H1 (cell line): Measurements from ENCODE around the gene NIFK. TPM values are rescaled to one million over a fixed set of nuclear protein-coding genes. Genes with fewer than 3 reads are reported as not detected.

Source experiments
- CTCF ChIA-PET: fragments of 300-600 bp; sonication (Branson Sonifier 250); formaldehyde crosslinking; loops from one replicate; lab custom pipeline; 2021; ENCODE audit not compliant: partially characterized antibody; lab: Charles Lee
- POLR2A ChIA-PET: fragments of 300-600 bp; sonication (Branson Sonifier 250); formaldehyde crosslinking; loops from one replicate; lab custom pipeline; 2021; ENCODE audit warnings: inconsistent platforms; ENCODE audit not compliant: partially characterized antibody; lab: Charles Lee
- DNase-seq, 2 experiments: peaks; one replicate each; pipeline versions ENCODE4 v3.0.0 to v3.0.0-alpha.2; 2010 to 2022; ENCODE audit warnings: low spot score in 2 of 2, low read depth in 1 of 2, mixed read lengths in 1 of 2
- FAIRE-seq: peaks from 2 replicates; lab custom pipeline; 2011; peaks lifted over from hg19 to GRCh38; lab: Jason Lieb, UNC
- H2AFZ ChIP-seq: 2 replicates; pipeline ENCODE4 v1.8.1; 2012; ENCODE audit warnings: low read length, inconsistent platforms
- H2AK5ac ChIP-seq: 2 replicates; pipeline ENCODE4 v1.6.1; 2013; ENCODE audit warnings: low read depth, low read length
- H2BK120ac ChIP-seq: replicated peaks from 2 replicates; pipeline ENCODE3; 2013; ENCODE audit warnings: low read depth, low read length, inconsistent platforms
- H2BK12ac ChIP-seq: 2 replicates; pipeline ENCODE4 v1.6.1; 2013; ENCODE audit warnings: low read depth, low read length
- H2BK15ac ChIP-seq: 2 replicates; pipeline ENCODE4 v1.6.1; 2013; ENCODE audit warnings: low read length
- H2BK20ac ChIP-seq: 2 replicates; pipeline ENCODE4 v1.6.1; 2013; ENCODE audit warnings: low read length
- H2BK5ac ChIP-seq: 2 replicates; pipeline ENCODE4 v1.6.1; 2013; ENCODE audit warnings: low read depth, low read length
- H3K14ac ChIP-seq: 2 replicates; pipeline ENCODE4 v1.6.1; 2013; ENCODE audit warnings: inconsistent platforms; ENCODE audit not compliant: insufficient read length
- H3K18ac ChIP-seq: 2 replicates; pipeline ENCODE4 v1.6.1; 2013; ENCODE audit warnings: low read length; ENCODE audit errors: extremely low read depth
- H3K23ac ChIP-seq: 2 replicates; pipeline ENCODE4 v1.6.1; 2013; ENCODE audit warnings: inconsistent platforms; ENCODE audit not compliant: insufficient read length
- H3K23me2 ChIP-seq: 2 replicates; pipeline ENCODE4 v1.6.1; 2013; ENCODE audit warnings: low read depth, low read length
- H3K27ac ChIP-seq: 2 replicates; pipeline ENCODE4 v1.6.1; 2011; ENCODE audit warnings: low read depth, low read length, inconsistent platforms
- H3K27me3 ChIP-seq, 4 experiments: replicated peaks in 1 of 4; 1 replicate in 1 of 4; 2 replicates in 3 of 4; pipeline versions ENCODE4 v1.6.1 to v1.8.1; 2011 to 2013; ENCODE audit warnings: low read length in 3 of 4, mild to moderate bottlenecking in 3 of 4, inconsistent platforms in 2 of 4, mixed read lengths in 2 of 4, moderate library complexity in 1 of 4; ENCODE audit not compliant: control insufficient read depth in 3 of 4, insufficient read depth in 3 of 4; ENCODE audit errors: extremely low read depth in 1 of 4
- H3K36me3 ChIP-seq, 4 experiments: 2 replicates each; pipeline versions ENCODE4 v1.6.1 to v1.8.1; 2011 to 2013; ENCODE audit warnings: mild to moderate bottlenecking in 4 of 4, low read length in 3 of 4, moderate library complexity in 2 of 4, control low read depth in 1 of 4, inconsistent platforms in 1 of 4; ENCODE audit not compliant: insufficient read depth in 4 of 4, control insufficient read depth in 2 of 4
- H3K4ac ChIP-seq: replicated peaks from 2 replicates; pipeline ENCODE3; 2013; ENCODE audit warnings: low read length, low read depth, mixed read lengths, inconsistent platforms; ENCODE audit not compliant: insufficient read length
- H3K4me1 ChIP-seq, 4 experiments: replicated peaks in 1 of 4; 1 replicate in 1 of 4; 2 replicates in 3 of 4; pipeline versions ENCODE4 v1.6.1 to v1.8.1; 2011 to 2013; ENCODE audit warnings: low read length in 3 of 4, inconsistent platforms in 2 of 4, mixed read lengths in 1 of 4; ENCODE audit not compliant: insufficient read depth in 4 of 4, control insufficient read depth in 3 of 4
- H3K4me2 ChIP-seq, 2 experiments: 2 replicates each; pipeline versions ENCODE4 v1.6.1 to v1.8.1; 2011 to 2013; ENCODE audit warnings: low read depth in 2 of 2, low read length in 2 of 2, control low read depth in 1 of 2, inconsistent platforms in 1 of 2, mild to moderate bottlenecking in 1 of 2; ENCODE audit not compliant: insufficient read depth in 1 of 2
- H3K4me3 ChIP-seq, 4 experiments: fragments of 200-600, 300-600 bp in 1 of 4; sonication (generic), shearing (Covaris generic), sonication (Bioruptor Twin) in 1 of 4; 2 replicates each; pipeline versions ENCODE4 v1.5.1 to v1.8.1; 2011 to 2016; ENCODE audit warnings: low read length in 4 of 4, low read depth in 3 of 4, control low read depth in 2 of 4, inconsistent platforms in 2 of 4, mild to moderate bottlenecking in 2 of 4, mixed read lengths in 1 of 4, moderate library complexity in 1 of 4; ENCODE audit not compliant: insufficient read depth in 2 of 4; ENCODE audit errors: extremely low read depth in 1 of 4
- H3K56ac ChIP-seq: replicated peaks from 2 replicates; pipeline ENCODE3; 2013; ENCODE audit warnings: low read depth, mild to moderate bottlenecking, mixed read lengths, low read length, inconsistent platforms; ENCODE audit not compliant: insufficient read length
- H3K79me1 ChIP-seq: 2 replicates; pipeline ENCODE4 v1.6.1; 2013; ENCODE audit warnings: low read depth, low read length, control low read depth
- H3K79me2 ChIP-seq, 2 experiments: 2 replicates each; pipeline versions ENCODE4 v1.6.1 to v1.8.1; 2012 to 2013; ENCODE audit warnings: low read length in 2 of 2, mild to moderate bottlenecking in 2 of 2, inconsistent platforms in 1 of 2; ENCODE audit not compliant: insufficient read depth in 2 of 2, control insufficient read depth in 1 of 2
- H3K9ac ChIP-seq, 4 experiments: replicated peaks in 1 of 4; 1 replicate in 1 of 4; 2 replicates in 3 of 4; pipeline versions ENCODE4 v1.6.1 to v1.8.1; 2011 to 2013; ENCODE audit warnings: low read depth in 3 of 4, low read length in 3 of 4, control low read depth in 2 of 4, mild to moderate bottlenecking in 2 of 4, moderate library complexity in 2 of 4, inconsistent platforms in 1 of 4; ENCODE audit errors: extremely low read depth in 1 of 4
- H3K9me3 ChIP-seq, 2 experiments: 2 replicates each; pipeline versions ENCODE4 v1.6.1 to v1.8.1; 2012 to 2013; ENCODE audit warnings: mild to moderate bottlenecking in 2 of 2, moderate library complexity in 2 of 2, control low read depth in 1 of 2, inconsistent platforms in 1 of 2, low read depth in 1 of 2, low read length in 1 of 2, mixed read lengths in 1 of 2; ENCODE audit not compliant: insufficient read depth in 2 of 2
- H4K20me1 ChIP-seq, 2 experiments: replicated peaks in 1 of 2; 2 replicates each; pipeline versions ENCODE3 to v1.8.1; 2011 to 2013; ENCODE audit warnings: inconsistent platforms in 2 of 2, low read length in 2 of 2, mild to moderate bottlenecking in 1 of 2; ENCODE audit not compliant: insufficient read depth in 2 of 2, control insufficient read depth in 1 of 2
- H4K5ac ChIP-seq: 2 replicates; pipeline ENCODE4 v1.6.1; 2013; ENCODE audit warnings: low read length, low read depth, mixed read lengths, inconsistent platforms; ENCODE audit not compliant: insufficient read length
- H4K8ac ChIP-seq: 2 replicates; pipeline ENCODE4 v1.8.0; 2013; ENCODE audit warnings: mild to moderate bottlenecking, moderate library complexity, low read length, inconsistent platforms; ENCODE audit not compliant: insufficient read depth; ENCODE audit errors: extremely low read depth
- H4K91ac ChIP-seq: replicated peaks from 2 replicates; pipeline ENCODE3; 2013; ENCODE audit warnings: low read length, mixed read lengths, inconsistent platforms; ENCODE audit not compliant: insufficient read length
- CTBP2 ChIP-seq: IDR thresholded peaks from 2 replicates; pipeline ENCODE4 v1.7.0; 2011; ENCODE audit warnings: borderline replicate concordance, mild to moderate bottlenecking, moderate library complexity, mixed read lengths, low read length; ENCODE audit not compliant: insufficient read depth, insufficient read length
- HDAC2 ChIP-seq, 2 experiments: fragments of 300-600 bp in 1 of 2; sonication (generic) in 1 of 2; IDR thresholded peaks; 2 replicates each; pipeline ENCODE4 v1.6.1; 2011 to 2012; ENCODE audit warnings: low read depth in 2 of 2, low read length in 2 of 2, mild to moderate bottlenecking in 2 of 2, moderate library complexity in 2 of 2, borderline replicate concordance in 1 of 2, inconsistent platforms in 1 of 2
- NRF1 ChIP-seq: IDR thresholded peaks from 2 replicates; pipeline ENCODE4 v1.6.1; 2011; ENCODE audit warnings: mild to moderate bottlenecking, low read depth, low read length, improper control_type of control experiment
- SUZ12 ChIP-seq: fragments of 200-600 bp; sonication (generic); IDR thresholded peaks from 2 replicates; pipeline ENCODE4 v1.6.1; 2012; ENCODE audit warnings: mild to moderate bottlenecking, inconsistent platforms, low read length, moderate library complexity, mixed read lengths
- TCF12 ChIP-seq: IDR thresholded peaks from 2 replicates; pipeline ENCODE4 v1.6.1; 2011; ENCODE audit warnings: low read depth, mild to moderate bottlenecking, low read length
- WGBS, 2 experiments: shearing (Covaris generic) in 1 of 2; methylation state at CpG; one replicate each; pipeline versions ENCODE4 v1.1.6 to v1.1.7; 2013 to 2015; ENCODE audit warnings: low lambda C conversion rate in 2 of 2, mixed read lengths in 2 of 2, inconsistent platforms in 1 of 2, low coverage in 1 of 2, missing lambda C conversion rate in 1 of 2; ENCODE audit not compliant: insufficient replicate concordance in 2 of 2, insufficient coverage in 1 of 2, insufficient read length in 1 of 2; ENCODE audit errors: extremely low coverage in 1 of 2, missing lambda C conversion rate in 1 of 2; 5-methylcytosine and 5-hydroxymethylcytosine counted together
- polyA plus RNA-seq, 7 experiments: library from polyadenylated mRNA; depleted of rRNA in 3 of 7; stranded (reverse) in 5 of 7; unstranded in 2 of 7; fragments of >200 nt in 5 of 7; fragments of 200-250 nt in 2 of 7; gene quantifications; 1 replicate in 5 of 7; 2 replicates in 1 of 7; 4 replicates in 1 of 7; pipeline versions ENCODE4 v1.2.1 to v1.2.3, GENCODE V29; 2011 to 2013; ENCODE audit warnings: missing spikeins in 2 of 7, mixed read lengths in 2 of 7
- total RNA-seq: library from RNA; stranded (reverse); fragmentation: NEBNext Ultra II Directional; extraction: Animal tissue kit (Norgen Biotek cat#: 25700); gene quantifications from 2 replicates; pipeline ENCODE4 v1.2.1, GENCODE V29; 2021

The NIFK gene
- total and polyA plus RNA-seq, 2 of the 8 experiments (the other 6 are each of a cell fraction or from before 2014, with no cell fraction given) = 24.4 to 117 TPM

GRCh38 chr2:121695171-121695451 is 41.6 kb downstream of the NIFK start:
- Histone ChIP-seq H2AFZ (no peak overlapping the region), H2AK5ac (no peak overlapping the region), H3K56ac (no peak overlapping the region), H3K23me2 (no peaks in the 10 kb centered on the region), H2BK120ac (no peak overlapping the region), H4K91ac (no peak overlapping the region), H2BK15ac (0 out of 2 replicates have a peak overlapping the region, but pooled peaks have one; percentile 25), H2BK5ac (peak overlapping the region; percentile 27; the same call in 1 of the 2 replicates), H3K23ac (no peak overlapping the region), H3K4me1 (peaks cover 0 to 10% (median 6%) of the 10 kb centered on the region in 4 experiments; a peak in 3 of 7 replicates), H3K79me2 (no peaks in the 10 kb centered on the region), H3K27me3 (no peaks in the 10 kb centered on the region), H3K4me2 (peak overlapping the region in 1 of 2 experiments; percentile 29; a peak in 2 of 4 replicates), H3K4me3 (no peak overlapping the region), H3K36me3 (no peaks in the 10 kb centered on the region), H3K18ac (no peak overlapping the region), H3K9ac (no peak overlapping the region), H3K4ac (no peak overlapping the region), H4K20me1 (no peaks in the 10 kb centered on the region), H3K14ac (no peak overlapping the region), H4K5ac (no peak overlapping the region), H3K27ac (no peak overlapping the region), H3K9me3 (no peaks in the 10 kb centered on the region), H3K79me1 (no peaks in the 10 kb centered on the region), H2BK12ac (no peak overlapping the region), H4K8ac (no peak overlapping the region), H2BK20ac (no peak overlapping the region)
- CTCF ChIA-PET = interaction anchor here (1.4 to 1.9 kb wide), 3 partner anchors 16 to 165 kb away, joined by 3 to 6 read pairs (median 4); partner anchors contain the start of gene RNU4ATAC
- WGBS, 2 experiments = 11% methylated on average over 2 of the region's 2 CpGs; no CpG with 5 or more reads in 1 of the 2 experiments
- POLR2A ChIA-PET = interaction anchor here (2.4 kb wide), 1 partner anchor 12 kb away, joined by 24 read pairs; no protein-coding TSS in a partner anchor
- no peak for TF ChIP-seq TCF12
- no peak for TF ChIP-seq NRF1
- no peak for TF ChIP-seq SUZ12
- no peak for TF ChIP-seq CTBP2
- no peak for TF ChIP-seq HDAC2 (IDR thresholded peaks at IDR 0.05; ENCODE audit: borderline replicate concordance in 1 of 2, low read depth in 2 of 2, low read length in 2 of 2)
- no peak for FAIRE-seq
- no peak for DNase-seq
